ENCODE data around the gene GLB1L. TPM values are rescaled to one million over a fixed set of nuclear protein-coding genes. Genes with fewer than 3 reads are reported as not detected.

The GLB1L gene
- total RNA-seq, 1 donor from 2014 or later, result 1.8 TPM

GRCh38 chr2:219274361-219274921, 29.2 kb upstream of the GLB1L start:
- TF ChIP-seq CTCF (IDR thresholded peaks at IDR 0.05), result peak in 1 of 3 experiments; percentile 4
- Histone ChIP-seq H3K27ac (peak overlapping the region; percentile 96), H3K36me3 (no peaks in the 10 kb centered on the region), H3K9me3 (no peaks in the 10 kb centered on the region), H3K27me3 (no peaks in the 10 kb centered on the region), H3K4me3 (peak overlapping the region in 1 of 2 donors; percentile 5), H3K4me1 (peaks cover 10 to 23% of the 10 kb centered on the region in 2 donors)
- intact Hi-C loops (cut with DNase I), result loop anchor here (1.0 to 10.0 kb wide), 4 partner anchors 20 to 270 kb away; partner anchors contain the start of genes CHPF, RETREG2 and TMEM198
- peak; percentile 43 to 92 for DNase-seq (ENCODE audit: low spot score in 2 of 2)

GRCh38 chr2:219273937-219274336, 28.7 kb upstream of the GLB1L start:
- no peak for TF ChIP-seq CTCF (IDR thresholded peaks at IDR 0.05)
- Histone ChIP-seq H3K9me3 (no peaks in the 10 kb centered on the region), H3K4me1 (peaks cover 10 to 23% of the 10 kb centered on the region in 2 donors), H3K4me3 (peak overlapping the region in 1 of 2 donors; percentile 5), H3K36me3 (no peaks in the 10 kb centered on the region), H3K27me3 (no peaks in the 10 kb centered on the region), H3K27ac (peak overlapping the region; percentile 96)
- intact Hi-C loops (cut with DNase I), result loop anchor here (1.0 to 10.0 kb wide), 4 partner anchors 20 to 271 kb away; partner anchors contain the start of genes CHPF, RETREG2 and TMEM198
- peak; percentile 52 to 78 for DNase-seq (ENCODE audit: low spot score in 2 of 2)

GRCh38 chr2:219272995-219273394, 27.8 kb upstream of the GLB1L start:
- H3K27ac ChIP-seq, result peak overlapping the region; percentile 96
- DNase-seq (ENCODE audit: low spot score in 2 of 2), result no peak
- intact Hi-C loops (cut with DNase I), result loop anchor here (10.0 kb wide), 1 partner anchor 272 kb away; the partner anchor contains the start of genes CHPF and TMEM198
- H3K4me1 ChIP-seq, result peaks cover 10 to 14% of the 10 kb centered on the region in 2 donors
- no peak for TF ChIP-seq CTCF (IDR thresholded peaks at IDR 0.05)
- no peak overlapping the region for H3K4me3 ChIP-seq
- no peaks in the 10 kb centered on the region for H3K27me3 ChIP-seq
- H3K36me3 ChIP-seq, result no peaks in the 10 kb centered on the region
- no peaks in the 10 kb centered on the region for H3K9me3 ChIP-seq

GRCh38 chr2:219272356-219272755, 27.1 kb upstream of the GLB1L start:
- Histone ChIP-seq H3K9me3 (no peaks in the 10 kb centered on the region), H3K4me3 (no peak overlapping the region), H3K4me1 (peaks cover 8 to 10% of the 10 kb centered on the region in 2 donors), H3K27ac (no peak overlapping the region), H3K36me3 (no peaks in the 10 kb centered on the region), H3K27me3 (no peaks in the 10 kb centered on the region)
- no peak for TF ChIP-seq CTCF (IDR thresholded peaks at IDR 0.05)
- intact Hi-C loops (cut with DNase I), result loop anchor here (10.0 kb wide), 1 partner anchor 272 kb away; the partner anchor contains the start of genes CHPF and TMEM198
- no peak for DNase-seq (ENCODE audit: low spot score in 2 of 2)

GRCh38 chr2:219271021-219271420, 25.8 kb upstream of the GLB1L start:
- Histone ChIP-seq H3K27me3 (no peaks in the 10 kb centered on the region), H3K9me3 (no peaks in the 10 kb centered on the region), H3K36me3 (no peaks in the 10 kb centered on the region), H3K4me1 (peaks cover 7 to 10% of the 10 kb centered on the region in 2 donors), H3K27ac (no peak overlapping the region), H3K4me3 (no peak overlapping the region)
- no peak for TF ChIP-seq CTCF (IDR thresholded peaks at IDR 0.05)
- no peak for DNase-seq (ENCODE audit: low spot score in 2 of 2)
- intact Hi-C loops (cut with DNase I), result loop anchor here (10.0 kb wide), 1 partner anchor 274 kb away; the partner anchor contains the start of genes CHPF and TMEM198
